ENCODE data around the gene WWOX.

The WWOX gene

GRCh38 chr16:78786635-78787034 is 687.2 kb downstream of the WWOX start:
- no peak for DNase-seq

DNA sequence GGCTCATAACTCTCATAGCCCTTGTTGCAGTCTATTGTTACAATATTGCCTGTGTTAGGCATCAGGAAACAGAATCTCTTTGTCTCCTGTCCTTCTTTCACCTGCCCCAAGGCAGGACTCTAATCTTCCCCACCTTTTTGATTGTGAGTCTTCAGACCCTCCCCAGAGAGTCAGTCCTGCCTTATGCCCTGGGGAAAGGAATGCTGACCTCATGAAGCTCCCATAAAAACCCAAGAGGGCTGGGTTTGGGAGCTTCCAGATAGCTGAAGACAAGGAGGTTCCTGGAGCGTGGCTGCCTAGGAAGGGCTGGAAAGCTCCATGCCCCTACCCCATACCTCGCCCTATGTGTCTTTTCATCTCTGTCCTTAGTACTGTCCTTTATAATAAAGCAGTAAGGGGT is 688.8 kb downstream of the WWOX start:
- DNase-seq, result no peak

GRCh38 chr16:78788696-78789095 is 689.2 kb downstream of the WWOX start:
- no peak for DNase-seq

DNA sequence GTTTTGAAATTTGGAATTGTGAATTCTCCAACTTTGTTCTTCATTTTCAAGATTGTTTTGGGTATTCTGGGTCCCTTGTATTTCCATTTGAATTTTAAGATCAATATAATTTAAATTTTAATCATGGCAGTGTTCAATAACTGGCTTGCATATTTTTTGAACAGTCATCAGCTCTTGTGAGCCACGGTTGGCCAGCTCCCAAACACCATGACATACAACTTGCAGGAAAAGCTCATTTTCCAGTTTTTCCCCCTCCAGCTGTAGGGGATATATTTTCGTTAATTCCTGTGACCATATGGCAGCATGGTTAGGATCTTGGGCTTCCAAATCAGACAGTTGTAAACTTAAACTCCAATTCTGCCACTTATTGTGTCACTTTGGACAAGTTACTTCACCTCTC is 690.1 kb downstream of the WWOX start:
- no peak for DNase-seq

DNA sequence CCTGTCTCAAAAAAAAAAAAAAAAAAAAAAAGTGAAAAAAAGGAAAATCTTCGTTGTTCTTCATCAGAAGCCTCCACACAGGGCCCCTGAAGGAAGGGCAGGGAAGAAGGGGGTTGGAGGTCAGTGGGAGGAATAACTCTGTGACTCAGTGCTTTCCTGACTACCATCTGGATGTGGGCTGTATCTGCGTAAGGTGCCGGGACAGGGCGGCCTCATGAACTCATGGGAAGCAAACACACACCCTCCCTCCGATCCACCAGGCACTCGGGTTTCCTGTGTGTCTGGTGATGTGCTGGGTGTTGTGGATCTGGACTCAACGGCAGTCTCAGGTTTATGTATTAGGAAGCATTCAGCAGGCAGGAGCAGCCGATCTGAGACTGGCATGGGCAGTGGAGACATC is 691.6 kb downstream of the WWOX start:
- DNase-seq, result no peak

GRCh38 chr16:78791926-78792325 is 692.5 kb downstream of the WWOX start:
- no peak for DNase-seq

- DNase-seq, result no peak
These were observed 693.5 kb downstream of the WWOX start for GRCh38 chr16:78792952-78793351.

GRCh38 chr16:78794581-78795250 is 695.3 kb downstream of the WWOX start:
- DNase-seq, result no peak

- DNase-seq, result no peak
These were observed 696.0 kb downstream of the WWOX start for GRCh38 chr16:78795433-78795832.

- peak; percentile 56 for DNase-seq
These were observed 696.9 kb downstream of the WWOX start for GRCh38 chr16:78796221-78796866.

DNA sequence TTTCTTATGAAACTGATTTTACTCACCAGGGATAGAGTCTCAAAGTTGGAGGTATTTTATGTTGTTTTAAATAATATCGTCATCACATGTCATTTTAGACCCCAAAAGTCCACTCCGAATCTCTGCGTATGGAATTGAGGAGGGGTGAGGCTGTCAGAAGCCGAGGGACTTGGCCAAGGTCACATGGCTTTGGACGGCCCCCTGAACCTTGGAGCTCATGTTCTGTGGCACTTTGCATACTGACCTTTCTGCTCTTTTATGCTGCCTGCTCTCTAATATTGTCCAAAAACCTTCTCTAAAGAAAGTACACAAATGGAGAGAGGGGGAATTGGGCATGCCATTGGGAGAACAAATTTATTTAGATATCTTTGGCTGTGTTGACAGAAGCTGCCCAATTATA is 700.0 kb downstream of the WWOX start:
- no peak for DNase-seq

DNA sequence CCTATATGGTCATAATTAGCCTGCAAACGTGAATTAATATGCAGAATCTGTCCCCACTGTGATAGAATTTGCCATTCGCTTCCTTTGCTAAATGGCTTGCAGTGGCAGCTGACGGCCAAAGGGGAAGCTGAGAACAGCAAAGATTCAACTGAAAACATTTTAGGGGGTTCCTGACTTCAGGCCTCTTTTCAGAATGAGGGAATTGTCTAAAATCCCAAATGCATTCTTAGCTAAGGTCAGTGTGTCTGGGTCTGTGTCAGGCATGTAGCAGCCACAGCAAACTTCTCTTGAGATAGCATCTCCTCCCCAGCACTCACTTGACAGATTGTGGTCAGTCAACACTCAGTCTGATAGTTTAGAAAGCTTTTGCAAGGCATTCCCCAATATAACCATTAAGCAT is 701.1 kb downstream of the WWOX start:
- DNase-seq, result no peak

GRCh38 chr16:78804058-78804735 is 704.7 kb downstream of the WWOX start:
- DNase-seq, result no peak

GRCh38 chr16:78805556-78805955 is 706.1 kb downstream of the WWOX start:
- DNase-seq, result no peak

GRCh38 chr16:78811247-78811646 is 711.8 kb downstream of the WWOX start:
- DNase-seq, result no peak

DNA sequence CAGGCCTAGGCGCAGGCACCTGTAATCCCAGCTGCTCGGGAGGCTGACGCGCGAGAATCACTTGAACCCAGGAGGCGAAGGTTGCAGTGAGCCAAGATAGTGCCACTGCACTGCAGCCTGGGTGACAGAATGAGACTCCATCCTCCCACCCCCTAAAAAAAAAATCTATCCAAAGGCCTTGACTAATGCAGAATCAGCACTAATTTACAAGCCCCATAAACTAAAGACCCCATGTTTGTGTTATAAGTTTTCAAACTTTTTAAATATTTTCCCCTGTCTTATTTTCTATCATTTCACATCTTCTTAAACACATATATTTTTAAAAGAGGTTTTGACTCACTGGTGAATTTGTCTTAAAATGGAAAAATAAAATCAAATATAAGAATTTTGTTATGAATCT is 713.1 kb downstream of the WWOX start:
- DNase-seq, result no peak

- DNase-seq, result no peak
These were observed 714.3 kb downstream of the WWOX start for GRCh38 chr16:78813661-78814311.

GRCh38 chr16:78815713-78816112 is 716.3 kb downstream of the WWOX start:
- peak; percentile 33 for DNase-seq

DNA sequence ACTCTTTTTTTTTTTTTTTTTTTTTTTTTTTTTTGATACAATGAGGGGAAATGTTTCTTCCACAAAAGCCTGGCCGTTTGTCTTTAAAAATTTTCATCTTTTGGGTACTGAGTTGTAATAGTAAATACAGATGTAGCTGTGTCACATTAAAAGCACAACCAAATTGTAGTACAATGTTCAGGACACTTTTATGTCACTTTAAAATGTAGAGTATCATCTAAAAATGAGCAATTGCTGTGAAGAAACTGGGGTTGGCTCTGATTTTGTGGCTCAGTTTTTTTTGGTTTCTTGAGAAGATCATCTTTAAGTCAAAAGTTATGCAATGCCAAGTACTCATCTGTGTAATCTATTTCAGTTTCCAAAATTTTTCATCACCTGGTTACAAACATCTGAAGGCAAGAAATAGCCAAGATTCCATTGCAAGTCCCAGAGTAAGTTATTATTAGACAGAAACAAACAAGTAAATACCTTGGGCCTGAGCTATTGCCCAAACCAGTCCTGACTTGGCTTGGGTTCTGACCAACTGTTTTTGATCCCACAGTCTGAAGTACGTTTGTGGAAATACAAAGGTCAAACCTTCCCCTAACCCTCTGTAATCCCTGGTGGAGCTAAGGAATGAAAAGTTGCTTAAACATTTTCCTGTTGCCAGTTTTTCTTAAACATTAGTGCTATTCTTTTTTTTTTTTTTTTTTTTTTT is 717.2 kb downstream of the WWOX start:
- DNase-seq, result peak; percentile 71

DNA sequence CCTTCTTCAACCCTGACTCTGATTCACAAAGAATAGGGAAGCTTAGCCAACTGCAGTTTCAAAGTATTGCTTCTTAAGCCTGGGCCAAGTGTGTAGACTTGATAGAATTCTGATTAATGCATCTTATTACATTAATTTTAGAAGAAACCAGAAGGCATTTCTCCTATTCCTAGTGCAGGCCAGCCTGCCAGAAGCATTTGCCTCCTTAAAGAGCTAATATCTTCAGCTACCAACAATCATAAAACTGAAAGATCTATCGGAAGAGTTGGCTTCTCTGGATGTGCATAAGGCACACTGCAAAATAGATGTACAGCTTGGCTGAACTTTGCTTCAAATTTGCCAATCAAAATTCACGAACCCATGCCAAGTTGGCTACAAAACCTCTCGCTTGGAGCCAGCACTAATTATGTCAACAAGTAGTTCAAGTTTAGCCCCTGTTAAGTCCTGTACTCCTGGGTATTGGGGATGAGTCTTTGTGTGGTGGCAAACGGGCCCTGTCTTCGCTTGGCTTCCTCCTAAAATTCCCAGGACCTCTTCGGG is 717.8 kb downstream of the WWOX start:
- peak; percentile 68 for DNase-seq

- DNase-seq, result no peak
These were observed 721.9 kb downstream of the WWOX start for GRCh38 chr16:78821335-78821734.

GRCh38 chr16:78822509-78822908 is 723.1 kb downstream of the WWOX start:
- DNase-seq, result no peak

DNA sequence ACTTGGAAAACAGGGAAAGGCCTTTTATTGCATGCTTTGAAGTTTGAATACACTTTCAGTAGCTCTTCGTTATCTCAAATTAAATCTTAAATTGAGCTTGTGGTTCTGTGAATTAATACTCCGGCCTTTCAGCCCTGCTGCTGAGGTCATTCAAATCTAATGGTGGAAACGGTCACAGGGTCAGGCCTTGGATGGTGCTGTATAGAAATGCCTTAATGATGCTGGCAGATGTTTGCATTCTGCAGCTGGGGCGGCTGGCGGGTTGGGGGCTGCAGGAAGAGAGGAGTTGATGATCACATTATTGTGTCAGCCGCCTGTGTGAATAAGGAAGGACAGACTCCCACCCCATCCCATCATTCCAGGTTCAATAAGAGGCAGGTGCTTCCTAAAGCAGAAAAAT is 723.6 kb downstream of the WWOX start:
- DNase-seq, result no peak

Measured in femur (tissue), 1 donor.